ENCODE results near the gene TMEM200B.
"Not testable (repeated sequence)": the region's sequence is repeated elsewhere in the genome, so short reads cannot be mapped to it uniquely, and the experiment has no call there.

TMEM200B gene

GRCh38 chr1:29133861-29134694, 10.4 kb upstream of the TMEM200B start:
- DNase-seq (ENCODE audit: low read depth), result no peak

- DNase-seq (ENCODE audit: low read depth), result not testable (repeated sequence)
Measured at GRCh38 chr1:29131056-29131455, 7.4 kb upstream of the TMEM200B start.

GRCh38 chr1:29129916-29130315, 6.2 kb upstream of the TMEM200B start:
- DNase-seq (ENCODE audit: low read depth), result no peak

- DNase-seq (ENCODE audit: low read depth), result no peak
Measured at GRCh38 chr1:29128739-29129138, 5.0 kb upstream of the TMEM200B start.

GRCh38 chr1:29126198-29126597, 2.5 kb upstream of the TMEM200B start:
- DNase-seq (ENCODE audit: low read depth), result no peak

GRCh38 chr1:29125788-29126187, 2.1 kb upstream of the TMEM200B start:
- no peak for DNase-seq (ENCODE audit: low read depth)

GRCh38 chr1:29125237-29125641, 1.5 kb upstream of the TMEM200B start:
- no peak for DNase-seq (ENCODE audit: low read depth)

- peak; percentile 49 for DNase-seq (ENCODE audit: low read depth)
Measured at GRCh38 chr1:29124366-29125236, 898 bp upstream of the TMEM200B start.

GRCh38 chr1:29123053-29123886, 433 bp downstream of the TMEM200B start:
- DNase-seq (ENCODE audit: low read depth), result peak; percentile 42

- DNase-seq (ENCODE audit: low read depth), result peak; percentile 54
Measured at GRCh38 chr1:29122682-29123052, 1.0 kb downstream of the TMEM200B start.

GRCh38 chr1:29121936-29122681, 1.6 kb downstream of the TMEM200B start:
- peak; percentile 38 for DNase-seq (ENCODE audit: low read depth)

GRCh38 chr1:29121516-29121935, 2.2 kb downstream of the TMEM200B start:
- no peak for DNase-seq (ENCODE audit: low read depth)

GRCh38 chr1:29120947-29121485, 2.7 kb downstream of the TMEM200B start:
- no peak for DNase-seq (ENCODE audit: low read depth)

- DNase-seq (ENCODE audit: low read depth), result no peak
Measured at GRCh38 chr1:29120367-29120766, 3.3 kb downstream of the TMEM200B start.

- no peak for DNase-seq (ENCODE audit: low read depth)
Measured at GRCh38 chr1:29119121-29119929, 4.4 kb downstream of the TMEM200B start.

- no peak for DNase-seq (ENCODE audit: low read depth)
Measured at GRCh38 chr1:29117381-29117780, 6.3 kb downstream of the TMEM200B start.

- DNase-seq (ENCODE audit: low read depth), result no peak
Measured at GRCh38 chr1:29114654-29115053, 9.0 kb downstream of the TMEM200B start.

- DNase-seq (ENCODE audit: low read depth), result no peak
Measured at GRCh38 chr1:29113413-29114117, 10.1 kb downstream of the TMEM200B start.

GRCh38 chr1:29112705-29113412, 10.8 kb downstream of the TMEM200B start:
- DNase-seq (ENCODE audit: low read depth), result no peak
